ENCODE measurements around the gene ETF1.

The ETF1 gene

DNA sequence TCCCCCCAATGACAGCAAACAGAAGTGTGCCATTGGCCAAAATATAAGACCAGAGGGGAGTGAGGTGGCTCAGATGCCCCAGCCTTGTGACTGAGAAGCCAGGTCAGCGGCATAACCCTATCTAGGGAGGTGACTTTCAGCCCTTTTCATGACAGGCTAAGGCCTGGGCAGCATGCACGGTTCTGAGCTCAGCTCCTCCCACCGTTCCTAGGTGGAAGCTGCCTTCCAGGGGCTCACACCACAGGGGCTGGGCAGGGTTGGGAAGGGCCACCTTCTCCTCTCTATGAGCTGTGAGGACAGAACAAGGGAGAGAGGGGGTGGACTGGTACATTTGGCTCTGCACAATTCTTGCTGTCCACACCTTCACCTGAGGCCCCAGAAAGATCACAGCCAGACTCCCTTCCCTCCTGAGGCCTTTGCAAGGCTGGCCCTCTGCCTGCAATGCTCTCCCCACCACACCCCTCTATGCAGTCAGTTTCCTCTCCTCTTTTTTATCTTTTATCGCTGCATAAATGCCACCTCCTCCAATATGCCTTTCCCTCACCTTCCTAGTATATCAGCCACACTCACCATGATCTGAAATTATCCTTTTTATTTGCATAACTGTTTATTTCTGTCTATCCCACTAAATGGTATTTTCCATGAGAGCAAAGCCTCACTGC lies 82.9 kb downstream of the ETF1 start:
- no peak for DNase-seq

DNA sequence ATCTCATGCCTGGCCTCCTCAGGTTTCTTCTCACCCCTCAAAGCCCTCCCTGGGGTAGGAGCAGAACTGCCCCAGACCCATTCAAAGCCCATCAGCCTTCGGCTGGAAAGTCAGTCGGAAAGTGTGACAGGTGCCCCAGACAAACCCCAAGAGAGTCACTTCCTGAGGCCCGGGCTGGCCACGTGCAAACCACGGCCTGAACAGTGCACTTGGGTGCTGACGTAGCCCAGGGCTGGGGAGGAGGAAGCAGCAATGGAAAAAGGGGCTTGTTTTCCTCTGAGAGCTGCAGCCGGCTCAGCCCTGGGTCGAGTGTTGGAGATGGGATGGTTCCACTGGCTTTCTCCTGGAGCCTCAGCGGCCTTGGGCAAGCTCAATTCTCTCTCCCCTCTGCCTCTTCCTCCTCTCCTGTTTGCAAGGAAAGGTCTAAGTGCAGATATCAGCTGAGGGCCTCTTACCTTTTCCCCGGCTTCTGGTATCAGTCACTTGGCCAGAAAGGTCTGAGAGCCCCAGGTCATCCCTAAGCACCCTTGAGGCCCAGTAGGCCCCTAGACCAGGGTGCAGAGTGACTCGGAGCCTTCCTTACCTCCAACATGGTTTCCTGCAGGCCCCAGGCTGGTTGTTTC lies 83.6 kb downstream of the ETF1 start:
- peak; percentile 88 for DNase-seq

DNA sequence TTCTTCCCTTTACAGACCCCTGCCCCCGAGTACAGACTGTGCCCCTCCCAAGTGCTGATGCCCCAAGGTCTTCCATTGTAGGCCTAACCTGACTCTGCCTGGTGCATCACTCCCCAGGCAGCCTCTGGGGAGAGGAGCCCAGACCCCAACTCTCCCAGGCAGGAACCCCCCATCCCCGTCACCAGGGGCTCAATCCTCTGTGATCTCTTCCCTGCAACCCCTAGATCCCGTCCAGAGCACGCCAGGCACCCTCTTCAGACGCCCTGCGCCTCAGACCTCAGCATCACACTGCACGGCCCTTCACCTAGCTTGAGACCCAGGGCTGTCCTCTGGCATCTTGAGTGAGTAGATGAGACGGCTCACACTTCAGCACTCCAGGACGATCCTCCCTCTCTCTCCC lies 84.2 kb downstream of the ETF1 start:
- no peak for DNase-seq

DNA sequence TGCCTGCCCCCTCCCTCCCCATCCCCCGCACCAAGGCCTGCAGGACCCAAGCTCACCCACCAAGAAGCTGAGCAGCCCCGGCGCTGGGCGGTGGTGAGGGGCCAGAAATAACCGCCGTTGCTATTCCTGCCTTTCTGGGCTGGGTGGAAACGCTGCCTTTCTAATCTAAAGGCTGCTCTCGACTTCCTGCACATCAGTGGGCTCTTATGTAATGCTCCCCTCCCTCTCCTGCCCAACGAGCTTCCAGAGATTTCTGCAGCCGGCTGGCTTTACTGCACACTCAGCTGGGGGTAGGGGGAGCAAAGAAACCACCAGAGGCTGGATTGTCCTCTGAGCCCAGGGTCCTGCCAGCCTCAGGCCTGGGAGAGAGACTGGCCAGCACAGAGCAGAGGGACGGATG lies 84.7 kb downstream of the ETF1 start:
- DNase-seq: no peak

DNA sequence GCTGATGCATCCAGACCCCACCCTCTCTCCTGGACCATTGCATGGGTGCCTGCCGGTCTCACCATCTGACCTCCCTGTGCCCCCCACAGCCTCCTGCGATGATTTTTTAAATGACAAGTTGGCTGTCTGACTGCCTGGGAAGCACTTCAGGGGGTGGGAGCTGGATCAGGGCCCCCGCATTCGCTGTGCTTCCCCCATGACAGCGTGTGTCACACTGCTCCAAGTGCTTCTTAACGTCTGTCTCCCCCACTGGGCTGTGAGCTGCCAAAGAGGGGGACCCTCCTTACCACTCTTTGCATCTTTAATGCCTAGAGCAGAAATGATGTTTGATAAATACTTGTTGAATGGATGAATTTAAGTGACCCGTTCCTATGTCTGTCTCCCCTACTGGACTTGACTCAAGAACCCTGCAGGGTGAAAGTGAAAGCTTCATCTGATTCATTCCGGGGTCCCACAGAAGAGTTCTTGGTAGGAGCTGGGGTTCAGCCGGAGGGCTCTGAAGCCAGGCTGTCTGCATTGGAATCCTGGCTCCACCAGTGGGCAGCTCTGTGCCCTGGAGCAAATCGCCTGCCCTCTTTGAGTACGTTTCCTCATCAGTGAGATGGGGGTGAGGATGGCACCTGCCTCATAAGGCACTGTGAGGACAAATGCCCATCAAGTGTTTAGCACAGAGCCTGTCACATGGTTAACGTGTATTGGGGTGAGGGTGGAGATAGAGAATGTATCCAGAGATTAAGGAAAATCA lies 85.3 kb downstream of the ETF1 start:
- no peak for DNase-seq

Measured in stimulated activated CD4-positive, alpha-beta T cell treated with anti-CD3 and anti-CD28 coated beads, Interleukin-4, amount 100 ng/mL, for 24 hours (primary cell).